Measurements from ENCODE around the gene EHMT1.

The EHMT1 gene

GRCh38 chr9:137674307-137674975 is 55.6 kb downstream of the EHMT1 start:
- DNase-seq: no peak

GRCh38 chr9:137674976-137675320 is 56.1 kb downstream of the EHMT1 start:
- DNase-seq: no peak

- DNase-seq: no peak
Measured at GRCh38 chr9:137676998-137677397, 58.2 kb downstream of the EHMT1 start.

- DNase-seq: no peak
Measured at GRCh38 chr9:137678202-137678601, 59.4 kb downstream of the EHMT1 start.

- no peak for DNase-seq
Measured at GRCh38 chr9:137679249-137679648, 60.4 kb downstream of the EHMT1 start.

- no peak for DNase-seq
Measured at GRCh38 chr9:137679695-137680305, 61.0 kb downstream of the EHMT1 start.

GRCh38 chr9:137680444-137681358 is 61.9 kb downstream of the EHMT1 start:
- no peak for DNase-seq

GRCh38 chr9:137682428-137683105 is 63.8 kb downstream of the EHMT1 start:
- DNase-seq: no peak

GRCh38 chr9:137683262-137683864 is 64.6 kb downstream of the EHMT1 start:
- no peak for DNase-seq

GRCh38 chr9:137685035-137685740 is 66.4 kb downstream of the EHMT1 start:
- DNase-seq: no peak

- no peak for DNase-seq
Measured at GRCh38 chr9:137685741-137686420, 67.1 kb downstream of the EHMT1 start.

GRCh38 chr9:137688261-137688660 is 69.5 kb downstream of the EHMT1 start:
- no peak for DNase-seq

- DNase-seq: no peak
Measured at GRCh38 chr9:137688725-137689124, 69.9 kb downstream of the EHMT1 start.

- DNase-seq: no peak
Measured at GRCh38 chr9:137689745-137690529, 71.1 kb downstream of the EHMT1 start.

- no peak for DNase-seq
Measured at GRCh38 chr9:137690930-137691645, 72.3 kb downstream of the EHMT1 start.

GRCh38 chr9:137691646-137692351 is 73.0 kb downstream of the EHMT1 start:
- no peak for DNase-seq

- no peak for DNase-seq
Measured at GRCh38 chr9:137694236-137694959, 75.6 kb downstream of the EHMT1 start.
